GM06990 (cell line): Measurements from ENCODE around the gene DMBT1.

Experiments used
- DNase-seq: peaks from one replicate; pipeline ENCODE4 v3.0.0-alpha.2; 2011; ENCODE audit not compliant: insufficient read length; ENCODE audit errors: extremely low read depth
- H3K27me3 ChIP-seq: replicated peaks from 2 replicates; pipeline ENCODE4 v1.6.0; 2011; ENCODE audit warnings: low read length; ENCODE audit not compliant: control insufficient read depth, insufficient read depth
- H3K36me3 ChIP-seq: 2 replicates; pipeline ENCODE4 v1.5.1; 2011; ENCODE audit warnings: low read length; ENCODE audit not compliant: control insufficient read depth, insufficient read depth
- H3K4me3 ChIP-seq: replicated peaks from 2 replicates; pipeline ENCODE4 v1.5.1; 2011; ENCODE audit warnings: low read depth, mild to moderate bottlenecking, control low read depth, low read length
- CTCF ChIP-seq: IDR thresholded peaks from 2 replicates; pipeline ENCODE4 v1.5.1; 2011; ENCODE audit warnings: low read length, control low read depth, mild to moderate bottlenecking, inconsistent platforms; ENCODE audit not compliant: insufficient read depth, poor library complexity, severe bottlenecking

Gene DMBT1

GRCh38 chr10:122632031-122632430, 71.5 kb downstream of the DMBT1 start:
- H3K36me3 ChIP-seq, result no peaks in the 10 kb centered on the region
- no peak for TF ChIP-seq CTCF
- H3K27me3 ChIP-seq, result no peaks in the 10 kb centered on the region; the same call in none of the 2 replicates
- no peak for DNase-seq
- H3K4me3 ChIP-seq, result no peak overlapping the region

GRCh38 chr10:122632576-122632975, 72.0 kb downstream of the DMBT1 start:
- Histone ChIP-seq H3K36me3 (no peaks in the 10 kb centered on the region), H3K4me3 (no peak overlapping the region), H3K27me3 (no peaks in the 10 kb centered on the region; the same call in none of the 2 replicates)
- no peak for DNase-seq
- no peak for TF ChIP-seq CTCF

GRCh38 chr10:122636953-122637352, 76.4 kb downstream of the DMBT1 start:
- no peak for DNase-seq
- TF ChIP-seq CTCF, result no peak
- H3K27me3 ChIP-seq, result no peaks in the 10 kb centered on the region; the same call in none of the 2 replicates
- H3K36me3 ChIP-seq, result no peaks in the 10 kb centered on the region
- H3K4me3 ChIP-seq, result no peak overlapping the region

GRCh38 chr10:122637376-122637775, 76.8 kb downstream of the DMBT1 start:
- Histone ChIP-seq H3K36me3 (no peaks in the 10 kb centered on the region), H3K27me3 (no peaks in the 10 kb centered on the region; the same call in none of the 2 replicates), H3K4me3 (no peak overlapping the region)
- no peak for DNase-seq
- TF ChIP-seq CTCF, result no peak

GRCh38 chr10:122638106-122638505, 77.6 kb downstream of the DMBT1 start:
- Histone ChIP-seq H3K36me3 (no peaks in the 10 kb centered on the region), H3K27me3 (no peaks in the 10 kb centered on the region; the same call in none of the 2 replicates)
- DNase-seq, result no peak

More at GRCh38 chr10:122638106-122638505, 77.6 kb downstream of the DMBT1 start:
- H3K4me3 ChIP-seq, result no peak overlapping the region
- TF ChIP-seq CTCF, result no peak
